ENCODE data around the gene ATP11A. TPM values are rescaled to one million over a fixed set of nuclear protein-coding genes. Genes with fewer than 3 reads are reported as not detected.

ATP11A gene
- total RNA-seq, 1 experiment from 2014 or later: 9.4 TPM

DNA sequence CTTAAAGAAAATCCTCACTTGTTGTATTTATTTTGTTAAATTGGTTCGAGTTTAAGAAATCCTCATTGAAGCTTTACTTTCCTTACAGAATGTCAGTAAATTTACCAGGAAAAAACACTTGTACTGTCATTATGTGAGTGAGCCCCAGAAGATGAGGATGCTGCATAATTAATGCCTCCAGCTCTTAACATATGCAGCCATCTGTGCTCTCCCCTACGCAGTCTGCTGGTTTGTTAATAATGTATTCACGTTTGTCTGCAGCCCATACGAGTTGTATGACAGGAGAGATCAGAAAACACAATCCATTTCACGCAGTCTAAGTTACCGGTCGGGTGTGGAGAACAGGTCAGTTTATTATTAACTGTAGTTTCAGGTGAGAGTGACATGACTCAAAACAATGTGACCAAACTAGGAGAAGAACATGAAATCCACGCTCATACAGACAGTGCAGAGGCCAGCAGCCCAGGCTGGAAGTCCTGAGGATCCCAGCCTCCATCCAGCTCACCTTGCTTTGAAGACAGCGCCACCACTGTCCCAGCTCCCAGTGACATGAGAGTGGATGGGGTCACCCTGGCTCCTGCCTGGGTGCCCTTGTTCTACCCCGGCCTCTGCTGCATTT is 19.8 kb upstream of the ATP11A start:
- Histone ChIP-seq H3K27me3 (replicated peaks; ENCODE audit: insufficient read depth, low read depth, low read length, poor library complexity) (peaks cover 3% of the 10 kb centered on the region), H3K27ac (ENCODE audit: low read depth, low read length, poor library complexity, severe bottlenecking) (no peak overlapping the region), H3K9me3 (ENCODE audit: low read depth, low read length, poor library complexity, severe bottlenecking) (no peaks in the 10 kb centered on the region), H3K4me1 (ENCODE audit: insufficient read depth, low read length, poor library complexity, severe bottlenecking) (no peaks in the 10 kb centered on the region), H3K4me3 (ENCODE audit: low read depth, low read length, poor library complexity, severe bottlenecking) (no peak overlapping the region), H3K36me3 (ENCODE audit: insufficient read depth, low read length, poor library complexity, severe bottlenecking) (no peaks in the 10 kb centered on the region)
- CTCF ChIA-PET: no interaction called here
- no peak for DNase-seq (ENCODE audit: low spot score)
- intact Hi-C loops (cut with micrococcal nuclease; ENCODE audit: unreplicated experiment): no loop called here
- no TSS peak for BruUV-seq (replicated peaks)
- no peak for TF ChIP-seq EZH2 (IDR thresholded peaks at IDR 0.05; ENCODE audit: borderline replicate concordance, low read depth, low read length, poor library complexity, severe bottlenecking)
- no peak for TF ChIP-seq CTCF (conservative IDR thresholded peaks at IDR 0.05; ENCODE audit: low read depth, low read length)
- POLR2A ChIA-PET (ENCODE audit: low non-redundant PET): no interaction called here

- Histone ChIP-seq H3K4me3 (ENCODE audit: low read depth, low read length, poor library complexity, severe bottlenecking) (no peak overlapping the region), H3K27ac (ENCODE audit: low read depth, low read length, poor library complexity, severe bottlenecking) (no peak overlapping the region), H3K27me3 (replicated peaks; ENCODE audit: insufficient read depth, low read depth, low read length, poor library complexity) (peaks cover 3% of the 10 kb centered on the region), H3K9me3 (ENCODE audit: low read depth, low read length, poor library complexity, severe bottlenecking) (no peaks in the 10 kb centered on the region), H3K36me3 (ENCODE audit: insufficient read depth, low read length, poor library complexity, severe bottlenecking) (no peaks in the 10 kb centered on the region), H3K4me1 (ENCODE audit: insufficient read depth, low read length, poor library complexity, severe bottlenecking) (no peaks in the 10 kb centered on the region)
- POLR2A ChIA-PET (ENCODE audit: low non-redundant PET): no interaction called here
- intact Hi-C loops (cut with micrococcal nuclease; ENCODE audit: unreplicated experiment): no loop called here
- BruUV-seq (replicated peaks): no TSS peak
- DNase-seq (ENCODE audit: low spot score): no peak
- CTCF ChIA-PET: no interaction called here
- TF ChIP-seq CTCF (conservative IDR thresholded peaks at IDR 0.05; ENCODE audit: low read depth, low read length) (no peak), EZH2 (IDR thresholded peaks at IDR 0.05; ENCODE audit: borderline replicate concordance, low read depth, low read length, poor library complexity, severe bottlenecking) (no peak)
These were observed 19.0 kb upstream of the ATP11A start for GRCh38 chr13:112670864-112671263.

DNA sequence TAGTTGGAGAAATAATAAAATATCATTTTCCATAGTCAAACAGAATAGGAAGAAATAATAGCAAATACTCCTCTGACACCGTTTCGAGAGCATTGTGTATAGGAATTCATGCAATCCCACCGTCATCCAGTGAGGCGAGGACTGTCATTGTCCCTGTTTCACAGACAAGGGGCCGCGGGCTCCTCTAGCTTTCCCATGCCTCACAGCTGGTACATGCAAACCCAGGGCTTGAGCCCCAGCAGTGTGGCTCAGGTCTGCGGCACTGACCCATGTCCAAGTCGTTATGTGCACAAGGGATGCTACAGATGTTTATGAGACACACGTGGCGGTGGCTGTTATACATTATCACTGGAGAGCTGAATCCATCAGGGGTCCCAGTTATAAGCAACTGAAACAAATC is 18.5 kb upstream of the ATP11A start:
- Histone ChIP-seq H3K9me3 (ENCODE audit: low read depth, low read length, poor library complexity, severe bottlenecking) (no peaks in the 10 kb centered on the region), H3K4me1 (ENCODE audit: insufficient read depth, low read length, poor library complexity, severe bottlenecking) (no peaks in the 10 kb centered on the region), H3K27ac (ENCODE audit: low read depth, low read length, poor library complexity, severe bottlenecking) (no peak overlapping the region), H3K36me3 (ENCODE audit: insufficient read depth, low read length, poor library complexity, severe bottlenecking) (no peaks in the 10 kb centered on the region), H3K27me3 (replicated peaks; ENCODE audit: insufficient read depth, low read depth, low read length, poor library complexity) (peaks cover 3% of the 10 kb centered on the region), H3K4me3 (ENCODE audit: low read depth, low read length, poor library complexity, severe bottlenecking) (no peak overlapping the region)
- POLR2A ChIA-PET (ENCODE audit: low non-redundant PET): no interaction called here
- intact Hi-C loops (cut with micrococcal nuclease; ENCODE audit: unreplicated experiment): no loop called here
- CTCF ChIA-PET: no interaction called here
- TF ChIP-seq CTCF (conservative IDR thresholded peaks at IDR 0.05; ENCODE audit: low read depth, low read length): no peak
- TF ChIP-seq EZH2 (IDR thresholded peaks at IDR 0.05; ENCODE audit: borderline replicate concordance, low read depth, low read length, poor library complexity, severe bottlenecking): no peak
- no TSS peak for BruUV-seq (replicated peaks)
- DNase-seq (ENCODE audit: low spot score): no peak
